ENCODE data around the gene LEFTY2. TPM values are rescaled to one million over a fixed set of nuclear protein-coding genes. Genes with fewer than 3 reads are reported as not detected.
"Not testable (repeated sequence)": the region's sequence is repeated elsewhere in the genome, so short reads cannot be mapped to it uniquely, and the experiment has no call there.

LEFTY2 gene
- total RNA-seq, 4 donors from 2014 or later: 0.55 to 28.7 (median 24.5) TPM; not detected in 1

GRCh38 chr1:225888898-225889601 lies 52.0 kb downstream of the LEFTY2 start, which contains the start of gene LEFTY1:
Gene LEFTY1, minus strand, starts transcription at chr1:225889146. Its CDS starts 80 bp downstream, at chr1:225889066.
- Histone ChIP-seq H3K4me3 (peak within 1 kb of the TSS in 3 of 4 donors; percentile 24 to 51 (median 48)), H3K4me1 (peaks cover 3 to 43% (median 12%) of the 10 kb centered on the region in 4 donors), H3K36me3 (no peaks in the 10 kb centered on the region), H3K27me3 (no peaks in the 10 kb centered on the region), H3K9me3 (no peaks in the 10 kb centered on the region), H3K27ac (peak within 1 kb of the TSS; percentile 79 to 98 (median 90))
- TF ChIP-seq EP300 (IDR thresholded peaks at IDR 0.05; ENCODE audit: low read depth) (no peak), POLR2A (IDR thresholded peaks at IDR 0.05) (peak; percentile 87), POLR2AphosphoS5 (IDR thresholded peaks at IDR 0.05) (peak; percentile 76 to 92 (median 86))
- DNase-seq: peak; percentile 73
- intact Hi-C loops (cut with DNase I; ENCODE audit: low total_unique reads) (no loop called here), in situ Hi-C loops (cut with MboI; ENCODE audit: low pct_ligation_motif_present in 1 of 4, low pct_unique_long_range_greater_than_20kb in 1 of 4, low sequenced_read_pairs in 3 of 4) (no loop called here)
- WGBS, 2 donors (ENCODE audit: low coverage in 1 of 2): 37% methylated on average over 4 of the region's 11 CpGs; no CpG with 5 or more reads in 1 of the 2 donors

- 43% methylated on average over 17 of the region's 18 CpGs; no CpG with 5 or more reads in 1 of the 2 donors for WGBS, 2 donors (ENCODE audit: low coverage in 1 of 2)
- no peak for TF ChIP-seq POLR2A (IDR thresholded peaks at IDR 0.05)
- TF ChIP-seq POLR2AphosphoS5 (IDR thresholded peaks at IDR 0.05): no peak
- TF ChIP-seq EP300 (IDR thresholded peaks at IDR 0.05; ENCODE audit: low read depth): no peak
- TF ChIP-seq CTCF (IDR thresholded peaks at IDR 0.05): no peak
- intact Hi-C loops (cut with DNase I; ENCODE audit: low total_unique reads): no loop called here
- H3K4me3 ChIP-seq: peak overlapping the region in 3 of 4 donors; percentile 24 to 51 (median 48)
- no peaks in the 10 kb centered on the region for H3K36me3 ChIP-seq
- no peaks in the 10 kb centered on the region for H3K27me3 ChIP-seq
- peak overlapping the region; percentile 79 to 98 (median 90) for H3K27ac ChIP-seq
- DNase-seq: no peak
- peaks cover 3 to 49% (median 14%) of the 10 kb centered on the region in 4 donors for H3K4me1 ChIP-seq
- H3K9me3 ChIP-seq: no peaks in the 10 kb centered on the region
- in situ Hi-C loops (cut with MboI; ENCODE audit: low pct_ligation_motif_present in 1 of 4, low pct_unique_long_range_greater_than_20kb in 1 of 4, low sequenced_read_pairs in 3 of 4): no loop called here
These were observed 52.6 kb downstream of the LEFTY2 start for GRCh38 chr1:225888289-225888897.

- Histone ChIP-seq H3K4me1 (peaks cover 6 to 52% (median 15%) of the 10 kb centered on the region in 4 donors), H3K4me3 (peak overlapping the region in 3 of 4 donors; percentile 24 to 51 (median 48)), H3K27ac (peak overlapping the region; percentile 79 to 98 (median 90))
- 65% methylated on average over 10 of the region's 56 CpGs; no CpG with 5 or more reads in 1 of the 2 donors for WGBS, 2 donors (ENCODE audit: low coverage in 1 of 2)
- H3K27me3 ChIP-seq; H3K9me3 ChIP-seq; H3K36me3 ChIP-seq; intact Hi-C loops (cut with DNase I; ENCODE audit: low total_unique reads); in situ Hi-C loops (cut with MboI; ENCODE audit: low pct_ligation_motif_present in 1 of 4, low pct_unique_long_range_greater_than_20kb in 1 of 4, low sequenced_read_pairs in 3 of 4); DNase-seq: not testable (repeated sequence)
These were observed 53.3 kb downstream of the LEFTY2 start for GRCh38 chr1:225887554-225888288.

- no peak for DNase-seq
These were observed 54.0 kb downstream of the LEFTY2 start for GRCh38 chr1:225887030-225887314.

More at GRCh38 chr1:225887030-225887314, 54.0 kb downstream of the LEFTY2 start:
- Histone ChIP-seq H3K9me3 (no peaks in the 10 kb centered on the region), H3K36me3 (no peaks in the 10 kb centered on the region), H3K27me3 (no peaks in the 10 kb centered on the region), H3K4me1 (peaks cover 6 to 46% (median 15%) of the 10 kb centered on the region in 4 donors), H3K27ac (peak overlapping the region in 3 of 4 donors; percentile 82 to 98 (median 98)), H3K4me3 (peak overlapping the region in 3 of 4 donors; percentile 24 to 51 (median 48))
- in situ Hi-C loops (cut with MboI; ENCODE audit: low pct_ligation_motif_present in 1 of 4, low pct_unique_long_range_greater_than_20kb in 1 of 4, low sequenced_read_pairs in 3 of 4) (no loop called here), intact Hi-C loops (cut with DNase I; ENCODE audit: low total_unique reads) (no loop called here)
- TF ChIP-seq POLR2A (IDR thresholded peaks at IDR 0.05) (no peak), POLR2AphosphoS5 (IDR thresholded peaks at IDR 0.05) (no peak), EP300 (IDR thresholded peaks at IDR 0.05; ENCODE audit: low read depth) (no peak), CTCF (IDR thresholded peaks at IDR 0.05) (no peak)
- WGBS, 2 donors (ENCODE audit: low coverage in 1 of 2): 41 to 43% methylated on average over 1 to 7 of the region's 7 CpGs

Small RNA genes within 50 kb of the gene (small RNA-seq; reads per million reads assigned to genes)
- gene AL117348.1 (0 reads per million in 4 donors), gene NDUFA3P3 (0 reads per million in 4 donors)

Other genes starting within 250 kb of the LEFTY2 start
- gene SRP9, start 163.4 kb downstream of the LEFTY2 start, total RNA-seq: 100 to 1,000 TPM in 2 of 4 donors, 10 to 100 TPM in 2; 42.3 to 208 (median 117) TPM
- gene EPHX1, start 131.1 kb downstream of the LEFTY2 start, total RNA-seq: 100 to 1,000 TPM in 1 of 4 donors, 10 to 100 TPM in 3; 56.9 to 114 (median 90.6) TPM
- 100 to 1,000 TPM; 104 to 256 (median 180) TPM for gene TMEM63A, start 58.8 kb downstream of the LEFTY2 start, total RNA-seq
- gene LEFTY1, start 52.1 kb downstream of the LEFTY2 start, total RNA-seq: 100 to 1,000 TPM in 3 of 4 donors, 10 to 100 TPM in 1; 86.0 to 320 (median 214) TPM
- gene PYCR2, start 17.0 kb downstream of the LEFTY2 start, total RNA-seq: 10 to 100 TPM; 26.5 to 40.6 (median 32.2) TPM
- 10 to 100 TPM in 2 of 4 donors, 1 to 10 TPM in 2; 4.4 to 19.2 (median 13.2) TPM for gene SDE2, start 58.1 kb upstream of the LEFTY2 start, total RNA-seq
- gene H3-3A, start 121.5 kb upstream of the LEFTY2 start, total RNA-seq: 100 to 1,000 TPM; 128 to 557 (median 501) TPM
- 10 to 100 TPM; 19.3 to 44.6 (median 30.7) TPM for gene ACBD3, start 245.5 kb upstream of the LEFTY2 start, total RNA-seq